Mucosa of stomach (tissue), 1 donor: ENCODE data around the gene BCL2L15.

Experiments used
- H3K27me3 ChIP-seq: one replicate; pipeline ENCODE4 v1.7.0; 2013; ENCODE audit warnings: mild to moderate bottlenecking, low read length; ENCODE audit not compliant: control insufficient read depth, insufficient read depth
- H3K36me3 ChIP-seq: one replicate; pipeline ENCODE4 v1.7.0; 2013; ENCODE audit warnings: low read length; ENCODE audit not compliant: control insufficient read depth, insufficient read depth
- H3K4me1 ChIP-seq: one replicate; pipeline ENCODE4 v1.7.0; 2013; ENCODE audit warnings: mild to moderate bottlenecking, low read length; ENCODE audit not compliant: control insufficient read depth, insufficient read depth
- H3K4me3 ChIP-seq: one replicate; pipeline ENCODE4 v1.7.0; 2013; ENCODE audit warnings: low read length
- H3K9ac ChIP-seq: one replicate; pipeline ENCODE4 v1.7.0; 2013; ENCODE audit warnings: mild to moderate bottlenecking, low read length, moderate library complexity
- H3K9me3 ChIP-seq: one replicate; pipeline ENCODE4 v1.7.0; 2013; ENCODE audit warnings: mild to moderate bottlenecking, low read length, moderate library complexity; ENCODE audit not compliant: control insufficient read depth
- donor health status: Pancreatic carcinoma.

Gene BCL2L15

DNA sequence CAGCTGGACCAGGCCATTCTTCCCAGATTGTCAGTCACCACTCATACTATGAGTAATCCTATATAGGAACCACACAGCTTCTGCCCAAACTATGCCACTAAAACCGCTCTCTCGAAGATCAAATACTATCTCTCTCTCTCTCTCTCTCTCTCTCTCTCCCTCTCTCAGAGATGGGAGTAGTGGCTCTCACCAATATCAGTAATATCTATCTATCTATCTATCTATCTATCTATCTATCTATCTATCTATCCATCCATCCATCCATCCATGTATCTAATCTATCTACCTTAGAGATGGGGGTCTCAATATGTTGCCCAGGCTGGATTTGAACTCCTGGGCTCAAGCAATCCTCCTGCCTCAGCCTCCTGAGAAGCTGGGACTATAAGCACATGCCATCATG is 37.1 kb upstream of the BCL2L15 start:
- Histone ChIP-seq H3K4me1 (peaks cover 6% of the 10 kb centered on the region), H3K9me3 (no peaks in the 10 kb centered on the region), H3K4me3 (no peak overlapping the region), H3K27me3 (no peaks in the 10 kb centered on the region), H3K36me3 (no peaks in the 10 kb centered on the region), H3K9ac (no peak overlapping the region)

DNA sequence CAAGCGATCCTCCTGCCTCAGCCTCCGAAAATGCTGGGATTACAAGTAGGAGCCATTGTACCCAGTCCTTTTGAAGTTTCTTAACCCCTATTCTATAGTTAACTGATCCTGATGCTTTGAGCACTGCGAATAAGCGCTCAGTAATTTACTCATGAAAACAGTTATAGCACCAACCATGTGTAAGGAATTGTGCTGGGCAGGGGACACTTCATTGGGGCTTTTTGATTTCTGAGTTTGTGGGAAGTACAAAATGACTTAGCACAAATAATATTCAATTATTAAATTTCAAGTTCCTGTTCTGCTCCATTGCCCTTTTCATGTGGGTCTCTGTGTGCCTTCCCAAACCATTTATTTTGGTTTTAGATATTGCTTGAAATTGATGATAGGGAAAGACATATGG is 35.6 kb upstream of the BCL2L15 start:
- H3K27me3 ChIP-seq = no peaks in the 10 kb centered on the region
- H3K9ac ChIP-seq = no peak overlapping the region
- no peak overlapping the region for H3K4me3 ChIP-seq
- no peaks in the 10 kb centered on the region for H3K36me3 ChIP-seq
- no peaks in the 10 kb centered on the region for H3K9me3 ChIP-seq
- peaks cover 6% of the 10 kb centered on the region for H3K4me1 ChIP-seq

DNA sequence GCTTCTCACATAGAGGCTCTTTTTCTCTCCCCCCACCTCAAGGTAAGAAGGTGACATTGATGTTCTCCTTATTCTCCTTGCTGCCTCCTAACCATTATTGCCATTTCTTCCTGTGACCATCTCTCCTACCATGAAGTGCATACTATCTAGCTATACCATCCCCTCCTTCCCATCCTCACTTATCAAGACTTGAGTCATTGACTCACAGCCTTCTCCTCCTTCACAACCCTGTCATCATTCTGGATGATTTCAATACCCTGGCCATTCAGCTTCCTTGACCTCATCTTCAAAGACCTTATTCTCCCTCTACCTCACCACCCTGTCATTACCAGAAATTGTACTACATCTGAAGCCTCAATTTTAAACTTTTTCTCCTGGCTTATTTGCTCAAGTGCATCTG is 30.9 kb upstream of the BCL2L15 start:
- Histone ChIP-seq H3K9me3 (no peaks in the 10 kb centered on the region), H3K27me3 (no peaks in the 10 kb centered on the region), H3K9ac (no peak overlapping the region), H3K4me1 (no peaks in the 10 kb centered on the region), H3K4me3 (no peak overlapping the region), H3K36me3 (no peaks in the 10 kb centered on the region)

DNA sequence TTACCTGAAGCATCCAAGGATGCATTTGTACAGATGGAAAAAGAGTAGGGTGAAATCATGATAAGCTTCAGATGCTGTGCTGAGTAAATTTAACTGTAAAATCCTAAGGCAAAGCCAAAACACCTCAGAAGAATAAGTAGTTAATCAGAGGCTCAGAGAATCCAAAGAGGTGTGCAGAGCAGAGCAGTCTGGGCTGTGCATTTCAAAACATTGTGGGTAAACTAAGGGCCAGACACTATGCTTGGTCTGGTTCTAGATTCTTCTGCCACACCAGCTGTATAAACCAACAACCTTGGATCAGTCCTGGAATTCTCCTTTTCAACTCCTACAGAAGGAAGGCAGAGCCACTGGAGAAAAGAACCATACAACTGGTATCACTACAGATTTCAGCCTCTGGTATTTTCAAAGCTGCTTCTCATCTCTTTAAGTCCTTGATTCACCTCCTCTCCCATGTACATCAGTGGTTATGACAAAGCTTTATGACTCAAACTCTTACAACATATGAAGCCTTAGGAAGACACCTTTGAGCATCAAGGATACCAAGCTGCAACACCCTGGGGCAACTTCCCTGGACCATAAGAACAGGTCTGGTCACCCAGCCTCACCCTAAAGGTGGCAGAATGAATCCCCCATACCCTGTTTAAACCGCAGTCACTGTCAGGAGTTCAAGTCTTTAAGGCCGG is 30.2 kb upstream of the BCL2L15 start:
- no peaks in the 10 kb centered on the region for H3K36me3 ChIP-seq
- no peaks in the 10 kb centered on the region for H3K9me3 ChIP-seq
- no peak overlapping the region for H3K9ac ChIP-seq
- no peak overlapping the region for H3K4me3 ChIP-seq
- H3K27me3 ChIP-seq = no peaks in the 10 kb centered on the region
- H3K4me1 ChIP-seq = no peaks in the 10 kb centered on the region

DNA sequence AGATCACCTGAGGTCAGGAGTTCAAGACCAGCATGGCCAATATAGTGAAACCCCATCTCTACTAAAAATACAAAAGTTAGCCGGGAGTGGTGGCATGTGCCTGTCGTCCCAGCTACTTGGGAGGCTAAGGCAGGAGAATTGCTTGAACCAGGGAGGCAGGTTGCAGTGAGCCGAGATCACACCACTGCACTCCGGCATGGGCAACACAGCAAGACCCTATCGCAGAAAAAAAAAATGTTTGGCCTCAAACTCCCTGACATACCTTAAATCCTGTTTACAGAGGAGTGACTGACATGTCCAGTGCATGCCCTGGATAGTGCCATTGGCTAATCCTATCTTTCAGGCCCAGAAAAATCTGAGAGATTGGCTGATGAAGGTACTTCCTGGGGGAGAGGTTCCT is 29.6 kb upstream of the BCL2L15 start:
- Histone ChIP-seq H3K36me3 (no peaks in the 10 kb centered on the region), H3K27me3 (no peaks in the 10 kb centered on the region), H3K9me3 (no peaks in the 10 kb centered on the region), H3K4me1 (no peaks in the 10 kb centered on the region), H3K9ac (no peak overlapping the region), H3K4me3 (no peak overlapping the region)

DNA sequence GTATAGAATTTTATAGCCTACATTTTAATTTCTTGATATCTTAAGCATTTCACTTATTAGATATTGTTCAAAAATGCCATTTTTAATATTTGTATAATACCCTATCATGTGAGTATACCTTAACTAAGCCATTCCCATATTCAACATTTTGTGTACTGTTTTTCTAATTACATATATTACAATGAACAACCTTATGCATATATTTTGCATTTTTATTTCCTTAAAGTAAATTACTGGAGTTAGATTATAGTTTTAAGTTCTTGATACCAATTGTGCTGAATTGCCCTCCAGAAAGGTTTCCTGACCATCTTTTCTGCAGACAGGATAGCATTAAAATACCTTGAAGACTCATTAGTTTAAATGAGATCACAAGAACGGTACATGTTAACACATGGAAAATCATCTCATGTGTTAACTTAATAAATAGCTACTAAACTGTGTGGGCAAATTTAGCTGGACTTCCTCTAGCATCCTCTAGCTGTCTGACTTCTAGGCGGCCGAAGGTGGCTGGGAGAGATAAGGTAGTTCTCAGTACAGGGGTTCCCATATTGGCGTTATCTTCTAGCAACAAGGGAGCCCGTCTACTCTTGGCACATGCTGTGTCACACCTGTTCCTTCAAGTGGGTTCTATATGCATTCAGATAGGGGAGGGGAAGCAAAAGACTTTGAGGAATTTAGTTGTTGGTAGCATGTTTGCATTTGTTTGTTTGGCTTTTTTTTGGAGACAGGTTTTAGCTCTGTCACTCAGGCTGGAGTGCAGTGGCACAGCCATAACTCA is 26.7 kb upstream of the BCL2L15 start:
- Histone ChIP-seq H3K4me3 (no peak overlapping the region), H3K4me1 (no peaks in the 10 kb centered on the region), H3K36me3 (peaks cover 4% of the 10 kb centered on the region), H3K9ac (no peak overlapping the region), H3K9me3 (no peaks in the 10 kb centered on the region), H3K27me3 (no peaks in the 10 kb centered on the region)

DNA sequence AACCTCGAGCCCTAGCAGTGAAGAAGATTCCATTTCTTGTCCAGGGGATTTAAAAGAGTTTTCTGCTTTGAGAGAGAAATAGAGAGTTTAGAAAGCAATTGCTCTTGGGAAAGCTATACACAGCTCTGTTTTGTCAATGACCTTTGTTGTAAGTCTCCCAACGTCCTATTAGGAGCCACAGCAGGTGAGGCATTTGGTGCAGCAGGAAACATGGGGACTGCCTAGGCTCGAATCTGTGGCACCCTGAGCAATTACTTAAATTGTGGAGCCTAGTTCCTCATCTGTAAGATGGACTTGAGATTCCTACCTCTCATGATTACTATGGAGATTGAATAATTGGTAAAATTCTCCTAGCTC is 25.9 kb upstream of the BCL2L15 start:
- Histone ChIP-seq H3K4me1 (no peaks in the 10 kb centered on the region), H3K9me3 (no peaks in the 10 kb centered on the region), H3K9ac (no peak overlapping the region), H3K4me3 (no peak overlapping the region), H3K27me3 (no peaks in the 10 kb centered on the region), H3K36me3 (peaks cover 4% of the 10 kb centered on the region)

DNA sequence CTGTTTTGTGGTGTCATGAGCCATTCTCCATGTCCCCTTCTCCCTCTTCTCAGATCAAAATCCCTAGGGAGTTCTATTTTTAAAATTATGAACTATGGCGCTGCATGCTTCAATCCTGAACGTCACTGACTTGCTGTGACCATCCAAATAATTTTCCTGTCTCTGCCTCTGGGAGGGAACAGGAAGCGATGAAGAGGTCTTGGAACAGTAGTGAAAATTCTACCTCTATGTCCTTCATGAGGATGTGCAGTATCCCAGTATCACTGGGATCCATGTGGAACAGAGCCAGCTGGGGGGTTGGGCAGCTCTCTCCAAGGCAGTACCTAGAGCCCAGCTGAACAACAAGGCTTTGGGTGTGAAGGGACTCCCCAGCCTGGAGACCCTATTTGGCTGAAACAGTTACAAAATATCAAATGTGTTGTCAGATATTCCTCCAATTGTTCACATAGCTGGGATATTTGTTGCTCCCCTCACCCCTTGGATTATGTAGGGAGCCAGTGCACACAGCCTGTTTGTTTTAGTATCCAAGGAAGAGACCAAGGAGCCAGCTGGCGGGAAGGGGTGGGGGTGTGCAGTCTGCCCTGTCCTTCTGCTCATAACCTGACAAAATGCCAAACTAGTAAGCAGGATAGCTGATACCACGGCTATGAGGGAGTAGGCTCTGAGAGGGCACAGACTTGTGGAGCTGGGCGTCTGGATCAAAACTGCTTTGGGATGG is 25.4 kb upstream of the BCL2L15 start:
- H3K9ac ChIP-seq = no peak overlapping the region
- no peaks in the 10 kb centered on the region for H3K27me3 ChIP-seq
- no peak overlapping the region for H3K4me3 ChIP-seq
- H3K4me1 ChIP-seq = no peaks in the 10 kb centered on the region
- peaks cover 4% of the 10 kb centered on the region for H3K36me3 ChIP-seq
- no peaks in the 10 kb centered on the region for H3K9me3 ChIP-seq

DNA sequence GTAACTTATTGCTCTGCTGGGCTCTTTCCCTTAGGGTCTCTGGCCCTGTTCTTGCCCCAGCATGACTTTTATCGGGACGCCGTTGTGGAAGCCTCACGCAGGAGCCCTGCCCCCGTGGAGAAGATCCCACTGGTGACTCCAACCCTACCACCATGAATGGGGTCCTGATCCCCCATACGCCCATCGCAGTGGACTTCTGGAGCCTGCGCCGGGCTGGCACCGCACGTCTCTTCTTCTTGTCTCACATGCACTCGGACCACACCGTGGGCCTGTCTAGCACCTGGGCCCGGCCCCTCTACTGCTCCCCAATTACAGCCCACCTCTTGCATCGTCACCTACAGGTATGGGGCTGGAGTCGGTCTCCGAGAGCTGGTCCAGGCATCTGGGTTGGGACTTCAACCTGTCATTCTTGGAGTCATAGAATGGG is 18.1 kb upstream of the BCL2L15 start:
- H3K4me1 ChIP-seq = peaks cover 10% of the 10 kb centered on the region
- no peaks in the 10 kb centered on the region for H3K27me3 ChIP-seq
- H3K36me3 ChIP-seq = no peaks in the 10 kb centered on the region
- H3K9ac ChIP-seq = peak overlapping the region; percentile 86
- H3K4me3 ChIP-seq = peak overlapping the region; percentile 57
- no peaks in the 10 kb centered on the region for H3K9me3 ChIP-seq

DNA sequence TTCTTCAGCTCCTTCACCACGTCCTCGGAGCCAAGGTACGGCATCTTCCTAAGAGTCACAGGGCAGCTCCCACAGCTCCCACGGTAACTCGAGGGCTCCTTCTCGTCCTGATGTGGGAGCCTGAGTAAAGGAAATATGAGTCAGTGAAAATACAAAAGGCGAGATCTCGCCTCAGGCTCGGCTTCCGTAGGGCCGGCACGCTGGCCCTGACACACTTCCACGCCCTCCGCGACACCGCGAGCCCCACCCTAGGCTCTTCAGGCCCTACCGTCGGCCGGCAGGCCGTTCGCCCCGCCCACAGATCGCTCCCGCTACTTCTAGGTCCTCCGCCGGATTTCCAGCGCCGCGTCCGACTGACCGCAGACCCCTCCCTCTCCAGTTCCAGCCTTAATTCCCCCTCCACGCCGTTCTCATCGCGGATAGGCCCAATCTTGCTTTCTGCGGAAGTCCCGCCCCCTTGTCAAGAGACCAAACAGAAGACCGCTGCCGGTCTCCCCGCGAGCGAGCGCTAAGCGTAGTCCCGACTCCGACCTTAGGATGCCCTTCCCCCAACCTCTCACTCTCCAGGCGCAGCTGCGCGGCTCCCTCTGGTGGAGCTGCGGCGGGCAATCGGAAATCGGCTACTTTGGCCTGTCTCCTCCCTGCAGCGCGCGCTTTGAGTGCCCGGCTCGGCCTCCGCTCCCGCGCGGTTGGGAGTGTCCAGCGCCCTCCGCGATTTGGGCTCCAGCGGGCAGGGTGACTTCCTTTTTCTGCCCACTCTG is 17.5 kb upstream of the BCL2L15 start, which contains the start of the genes AP4B1 and DCLRE1B:
Gene AP4B1, minus strand, starts transcription at position 126 of the 761 bp plus-strand sequence. Its CDS starts 82 bp downstream, at position 44.
Gene DCLRE1B, plus strand, starts transcription at position 653 of the 761 bp plus-strand sequence. CDS start 261 bp downstream, outside the sequence.
- peak within 1 kb of the TSS; percentile 86 for H3K9ac ChIP-seq
- peaks cover 10% of the 10 kb centered on the region for H3K4me1 ChIP-seq
- H3K9me3 ChIP-seq = no peaks in the 10 kb centered on the region
- no peaks in the 10 kb centered on the region for H3K27me3 ChIP-seq
- peak within 1 kb of the TSS; percentile 57 for H3K4me3 ChIP-seq
- no peaks in the 10 kb centered on the region for H3K36me3 ChIP-seq

DNA sequence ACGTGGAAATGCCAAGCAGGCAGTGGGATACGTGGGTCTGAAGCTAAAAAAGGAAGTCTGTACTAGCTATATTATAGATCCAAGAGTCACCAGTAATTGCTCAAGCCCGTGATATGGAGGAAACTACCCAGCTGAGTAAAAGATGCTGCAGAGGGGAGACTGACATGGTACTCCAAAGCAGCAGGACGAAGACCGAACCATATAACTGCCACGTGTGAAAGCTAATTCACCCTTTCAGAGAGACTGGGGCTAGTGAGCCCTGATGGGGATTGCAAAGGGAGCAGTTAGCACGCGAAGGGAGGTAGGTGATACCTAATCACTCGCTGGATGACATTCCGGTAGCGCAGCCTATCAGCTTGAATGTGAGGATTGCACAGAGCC is 16.9 kb upstream of the BCL2L15 start:
- Histone ChIP-seq H3K9ac (peak overlapping the region; percentile 86), H3K27me3 (no peaks in the 10 kb centered on the region), H3K4me3 (peak overlapping the region; percentile 57), H3K36me3 (no peaks in the 10 kb centered on the region), H3K4me1 (peaks cover 10% of the 10 kb centered on the region), H3K9me3 (no peaks in the 10 kb centered on the region)
